Stimulated activated CD4-positive, alpha-beta T cell treated with anti-CD3 and anti-CD28 coated beads, Interleukin-2, amount 100 ng/mL, for 48 hours (primary cell): ENCODE measurements around the gene CHPF2.
A peak's percentile ranks its signal among the peaks of the same experiment; 100 is the strongest.

Experiments
- DNase-seq, 2 donors: peaks; one replicate each; pipeline ENCODE4 v3.0.0-alpha.2; 2020

CHPF2 gene

DNA sequence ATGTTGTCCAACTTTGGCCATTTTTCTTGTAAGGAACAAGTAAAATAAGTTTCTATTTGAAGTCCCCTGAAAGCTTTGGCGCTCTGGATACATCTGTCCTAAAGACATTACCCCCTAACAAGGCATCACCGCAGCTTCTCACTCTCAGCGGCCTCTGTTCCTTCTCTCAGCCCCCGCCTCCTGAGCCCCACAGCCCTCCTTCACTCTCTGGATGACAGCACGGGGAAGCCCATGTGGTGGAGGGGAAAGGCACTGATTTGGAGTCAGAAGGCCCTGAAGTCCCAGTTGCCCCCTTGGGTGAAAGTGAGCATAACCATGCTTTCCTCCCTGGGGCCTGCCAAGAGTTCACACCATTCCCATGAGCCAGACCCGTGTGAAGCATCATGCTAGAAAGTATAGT lies 26.6 kb upstream of the CHPF2 start:
- no peak for DNase-seq

DNA sequence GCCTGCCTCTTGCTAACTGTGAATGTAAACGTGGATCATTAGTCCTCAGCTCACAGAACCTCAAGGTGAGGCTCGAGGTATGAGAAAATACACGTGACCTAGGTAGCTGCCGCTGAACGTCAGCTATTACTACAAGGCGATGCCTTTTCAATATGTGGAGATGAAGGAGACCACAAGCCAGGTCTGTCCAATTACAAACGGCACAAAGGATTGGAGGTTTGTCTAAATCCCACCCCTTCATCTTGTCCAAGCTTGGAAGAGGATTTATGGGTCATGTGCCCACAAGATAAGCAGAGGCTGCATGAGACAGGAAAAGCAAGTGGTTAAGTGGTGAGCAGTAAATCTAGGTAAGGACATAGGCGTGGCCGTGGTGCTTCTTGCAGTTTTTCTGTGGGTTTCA lies 25.4 kb upstream of the CHPF2 start:
- DNase-seq = no peak

DNA sequence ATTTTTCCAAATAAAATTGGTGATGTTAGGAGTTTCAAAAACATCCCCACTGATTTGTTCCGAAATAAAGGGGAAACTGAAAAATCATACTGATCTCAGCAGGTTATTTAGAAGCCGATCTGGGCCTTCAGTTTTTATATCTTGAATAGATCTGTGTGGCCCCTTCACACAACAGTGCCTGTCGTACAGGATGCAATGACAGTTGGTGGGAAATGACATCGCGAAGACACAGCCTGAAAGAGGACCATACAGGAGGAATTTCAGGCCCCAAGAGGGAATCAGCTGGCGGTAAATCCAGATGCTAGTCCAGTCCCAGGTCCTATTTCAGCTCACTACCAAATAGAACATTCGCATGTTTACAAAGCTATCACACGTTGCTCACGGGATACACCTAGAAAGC lies 25.0 kb upstream of the CHPF2 start:
- DNase-seq = no peak

DNA sequence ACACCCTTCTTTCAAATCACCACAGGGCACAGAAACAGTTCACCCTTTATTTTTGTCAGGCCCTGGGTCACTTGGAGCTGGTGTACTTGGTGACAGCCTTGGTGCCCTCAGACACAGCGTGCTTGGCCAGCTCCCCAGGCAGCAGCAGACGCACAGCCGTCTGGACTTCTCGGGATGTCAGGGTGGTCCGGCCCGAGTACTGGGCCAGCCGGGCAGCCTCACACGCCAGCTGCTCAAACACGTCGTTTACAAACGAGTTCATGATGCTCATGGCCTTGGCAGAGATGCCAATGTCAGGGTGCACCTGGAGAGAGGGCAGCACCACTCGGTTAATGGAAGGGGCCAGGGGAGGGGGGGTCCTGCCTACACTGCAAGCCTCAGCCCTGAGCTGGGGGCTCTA lies 24.5 kb upstream of the CHPF2 start:
- DNase-seq = no peak

DNA sequence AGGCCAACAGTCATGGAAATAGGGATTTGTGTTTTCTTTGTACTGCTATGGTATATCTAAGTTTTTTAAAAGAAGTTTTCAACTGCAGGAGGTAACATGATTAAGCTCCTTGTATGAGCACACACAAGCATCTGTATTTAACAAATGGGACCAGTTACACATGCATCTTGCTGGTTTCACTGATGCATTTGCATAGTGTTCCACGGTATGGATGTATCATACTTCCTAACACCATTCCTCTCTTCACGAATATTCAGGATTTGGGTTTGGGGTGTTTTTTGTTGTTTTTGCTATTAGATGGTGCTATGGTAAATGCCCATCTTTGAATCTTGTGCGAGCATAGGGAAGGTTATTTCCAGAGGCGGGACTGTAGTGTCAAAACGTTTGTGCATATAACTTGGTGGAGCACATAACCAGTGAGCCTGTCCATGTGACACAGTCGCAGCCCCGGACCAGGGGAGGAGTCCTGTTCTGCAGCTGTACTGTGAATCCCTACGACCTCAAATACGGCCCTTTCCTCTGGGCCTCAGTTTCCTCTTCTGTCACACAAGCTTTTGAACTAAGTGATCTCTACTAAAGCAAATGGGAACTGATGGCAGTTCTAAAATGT lies 23.9 kb upstream of the CHPF2 start:
- no peak for DNase-seq

DNA sequence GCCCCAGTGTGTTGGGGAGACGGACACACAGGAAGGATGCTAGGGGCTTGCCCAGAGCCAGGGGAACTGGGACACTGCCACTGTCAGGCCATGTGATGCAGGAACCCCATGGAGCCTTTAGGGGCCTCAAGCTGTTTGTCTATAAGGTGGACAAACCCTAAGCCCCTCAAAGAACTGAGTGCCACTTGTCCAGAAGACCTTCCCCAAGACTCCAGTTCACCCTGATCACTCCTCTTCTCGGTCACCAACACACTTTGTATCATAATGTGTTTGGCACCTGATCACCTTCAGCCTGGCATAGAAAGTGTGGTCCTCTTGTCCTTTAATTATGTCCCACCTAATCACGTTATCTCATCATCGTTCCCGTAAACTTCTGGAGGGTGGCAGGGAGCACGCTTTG lies 22.7 kb upstream of the CHPF2 start:
- no peak for DNase-seq

DNA sequence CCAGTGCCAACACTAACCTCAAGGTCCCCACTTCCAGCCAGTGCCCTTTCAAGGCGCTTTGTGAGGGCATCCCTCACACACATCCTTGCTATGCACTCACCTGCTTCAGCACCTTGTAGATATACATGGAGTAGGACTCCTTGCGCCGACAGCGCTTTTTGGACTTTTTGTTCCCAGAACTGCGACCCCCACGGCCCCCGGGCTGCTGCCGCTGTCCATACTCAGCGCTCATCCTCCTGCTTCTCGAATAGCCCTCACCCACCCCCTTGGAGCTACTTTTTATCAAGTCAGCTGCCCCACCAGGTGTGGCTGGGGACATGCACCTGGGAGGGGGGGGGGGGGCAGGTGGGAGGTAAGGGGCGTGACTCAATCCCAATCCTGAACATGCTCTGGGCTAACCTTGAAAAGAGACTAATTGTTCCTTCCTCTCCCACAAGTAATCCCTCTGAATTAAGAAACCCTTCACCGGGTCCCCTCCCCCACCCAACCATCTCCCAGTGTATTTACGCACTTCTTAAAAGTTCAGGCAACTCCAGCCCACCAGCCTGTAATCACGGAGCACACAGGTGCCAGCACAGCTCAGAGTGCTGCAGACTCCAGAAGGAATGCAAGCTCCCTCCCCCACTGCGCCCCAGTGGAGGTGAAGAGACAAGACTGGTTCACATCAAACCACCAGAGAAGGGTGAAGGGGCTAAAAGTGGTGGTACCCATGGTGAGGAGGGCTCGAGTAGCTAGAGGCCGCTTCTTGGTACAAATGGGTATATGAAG lies 22.0 kb upstream of the CHPF2 start, which contains the start of gene H2BK1:
Gene H2BK1, minus strand, starts transcription at position 402 of the 768 bp plus-strand sequence. Its CDS starts 170 bp downstream, at position 232.
- DNase-seq = no peak

DNA sequence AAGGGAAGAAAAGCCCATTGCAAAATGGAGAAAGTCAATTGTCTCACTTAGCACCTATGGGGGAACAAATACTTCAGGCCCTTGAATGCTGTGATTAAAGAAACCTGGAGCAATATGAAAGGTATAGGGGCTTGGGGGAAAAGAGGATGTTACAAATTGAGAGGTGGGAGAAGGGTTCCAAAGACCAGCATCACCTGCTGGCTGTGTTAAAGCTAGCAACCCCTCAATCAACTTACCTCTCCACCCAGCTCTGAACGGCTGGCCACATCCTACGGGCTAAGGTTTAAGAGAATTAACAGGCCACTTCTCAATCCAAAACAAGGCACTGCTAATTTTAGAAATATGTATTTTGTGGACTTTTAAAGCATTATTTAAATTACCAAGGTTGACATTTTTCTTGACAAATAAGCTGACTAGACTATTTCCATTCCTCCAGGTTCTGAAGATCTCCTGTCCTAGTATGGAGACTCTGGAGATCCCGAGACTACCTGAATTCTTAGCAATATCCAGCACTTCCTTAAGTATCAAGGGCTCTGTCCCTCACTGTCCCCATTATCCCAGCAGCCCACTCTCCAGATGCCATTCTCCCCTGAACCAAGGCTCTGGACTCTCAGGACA lies 21.0 kb upstream of the CHPF2 start:
- DNase-seq = no peak

DNA sequence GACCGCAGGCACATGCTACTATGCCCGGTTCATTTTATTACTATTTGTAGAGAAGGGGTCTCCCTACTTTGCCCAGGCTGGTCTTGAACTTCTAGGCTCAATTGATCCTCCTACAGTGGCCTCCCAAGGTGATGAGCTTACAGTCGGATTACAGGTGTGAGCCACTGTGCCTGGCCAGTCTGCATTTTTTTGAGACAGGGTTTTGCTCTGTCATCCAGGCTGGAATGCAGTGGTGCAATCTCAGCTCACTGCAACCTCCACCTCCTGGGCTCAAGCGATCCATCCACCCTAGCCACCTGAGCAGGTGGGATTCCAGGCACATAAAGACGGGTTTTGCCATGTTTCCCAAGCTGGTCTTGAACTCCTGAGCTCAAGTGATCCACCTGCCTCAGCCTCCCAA lies 19.7 kb upstream of the CHPF2 start:
- no peak for DNase-seq

DNA sequence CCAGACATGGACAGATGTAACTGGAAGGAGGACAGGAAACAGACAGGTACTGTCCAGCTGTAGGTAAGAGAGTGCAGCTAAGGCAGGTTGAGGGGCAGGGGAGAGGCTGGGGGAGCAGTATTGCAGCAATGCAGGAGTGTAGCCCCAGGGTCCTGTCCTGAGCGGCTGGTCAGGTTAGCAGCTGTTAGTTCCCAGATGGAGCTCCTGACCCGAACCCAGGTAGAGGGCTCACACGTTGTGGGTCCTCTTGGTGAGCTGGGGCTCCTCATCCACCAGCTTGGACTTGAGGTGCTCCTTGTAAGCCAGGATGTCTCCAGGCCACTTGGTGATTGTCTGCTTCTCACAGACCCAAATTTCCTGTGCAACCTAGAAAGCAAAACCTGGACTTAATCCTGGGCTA lies 18.5 kb upstream of the CHPF2 start:
- no peak for DNase-seq

DNA sequence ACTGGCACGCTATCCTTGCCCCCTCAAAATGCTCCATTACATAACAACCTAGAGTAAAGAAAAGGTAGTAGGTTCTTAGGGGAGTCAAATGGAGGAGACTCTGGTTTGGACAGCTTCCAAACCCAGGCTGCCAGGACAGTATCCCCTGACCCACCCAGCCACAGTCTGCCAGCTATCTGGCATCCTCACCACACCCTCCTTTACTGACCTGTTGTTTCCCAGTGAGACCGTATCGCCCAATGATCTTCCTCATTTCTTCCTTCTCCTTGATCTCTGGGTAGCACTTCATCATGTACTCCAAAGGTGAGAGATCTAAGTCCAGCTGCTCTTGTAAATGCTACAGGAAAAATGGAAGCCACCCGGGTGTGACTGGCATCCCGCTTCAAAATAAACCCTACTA lies 16.9 kb upstream of the CHPF2 start:
- no peak for DNase-seq

DNA sequence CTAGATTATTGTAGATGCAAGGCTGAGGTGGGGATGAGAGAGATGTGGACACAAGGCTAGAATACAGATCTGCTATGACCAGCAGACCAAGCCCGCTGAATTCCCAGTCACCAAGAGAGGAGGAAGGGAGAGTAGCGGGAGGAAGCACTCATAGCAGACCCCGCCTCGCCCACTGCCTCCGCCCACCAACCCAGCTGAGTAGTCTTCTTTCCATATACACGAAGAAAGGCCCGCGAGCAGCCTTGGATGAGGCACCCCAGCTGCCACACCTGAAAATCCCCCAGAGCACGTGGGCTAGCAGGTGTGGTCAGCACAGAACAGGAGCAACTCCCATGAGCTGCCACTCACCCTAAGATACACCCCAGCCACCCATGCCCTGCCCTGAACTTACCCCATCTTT lies 14.1 kb upstream of the CHPF2 start:
- DNase-seq = no peak

DNA sequence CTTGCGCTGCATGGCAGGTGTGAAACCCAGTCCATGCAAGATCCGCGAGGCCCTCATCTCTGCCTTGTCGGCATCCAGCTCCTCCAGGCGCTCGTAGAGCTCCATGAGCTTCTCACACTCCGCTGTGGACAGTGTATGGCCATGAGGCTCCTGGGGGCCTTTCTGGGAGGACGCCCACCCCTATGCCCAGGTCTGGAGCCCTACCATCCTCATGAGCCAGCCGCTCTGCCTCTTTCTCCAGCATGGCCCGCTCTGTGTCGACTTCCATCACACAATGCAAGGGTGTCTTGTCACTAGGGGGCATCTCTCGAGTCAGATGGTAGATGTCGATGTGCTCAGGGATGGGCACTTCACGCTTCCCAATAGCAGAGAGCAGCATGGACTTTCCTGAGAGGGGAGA lies 8.6 kb upstream of the CHPF2 start:
- no peak for DNase-seq

DNA sequence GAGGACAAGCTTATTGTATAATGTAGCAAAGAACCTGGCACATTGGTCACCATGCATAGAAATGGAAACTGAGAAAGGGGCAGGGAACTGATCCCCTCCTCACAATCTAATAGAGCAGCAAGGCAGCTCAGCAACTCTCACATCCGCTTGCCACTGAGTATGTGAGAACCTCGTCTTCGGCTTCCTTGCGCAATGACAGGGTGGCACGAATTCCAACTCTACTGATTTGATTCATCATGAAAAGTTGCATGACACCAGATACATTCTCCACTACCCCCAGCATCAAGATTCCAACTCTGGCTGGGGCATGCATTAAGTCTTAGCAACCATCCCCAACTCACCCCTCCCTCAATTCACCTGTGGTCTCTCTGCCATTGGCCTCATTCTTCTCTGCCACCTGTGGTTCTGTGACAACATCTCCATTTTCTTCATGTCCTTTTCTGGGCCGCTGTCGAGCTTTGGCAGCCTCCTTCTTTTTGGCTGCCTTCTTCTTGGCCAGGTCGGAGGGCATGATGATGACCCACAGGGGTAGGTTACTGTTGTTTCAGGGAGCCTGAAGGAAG lies 6.3 kb upstream of the CHPF2 start:
- no peak for DNase-seq

DNA sequence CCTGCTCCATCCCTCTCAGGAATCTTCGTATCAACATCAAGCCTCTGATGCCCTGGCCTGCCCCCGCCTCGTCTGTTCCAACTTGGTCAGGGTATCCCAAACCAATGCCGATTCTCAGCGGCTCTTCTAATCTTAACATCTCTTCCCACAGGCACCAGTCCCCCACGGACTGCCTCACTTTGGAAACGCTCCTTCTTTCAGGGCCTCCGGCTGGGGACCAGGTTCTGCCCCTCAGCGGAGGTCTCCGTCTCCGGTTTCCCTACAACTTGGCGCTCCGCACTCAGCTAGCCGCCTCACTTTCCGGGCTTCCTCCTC lies 5.8 kb upstream of the CHPF2 start:
- no peak for DNase-seq

DNA sequence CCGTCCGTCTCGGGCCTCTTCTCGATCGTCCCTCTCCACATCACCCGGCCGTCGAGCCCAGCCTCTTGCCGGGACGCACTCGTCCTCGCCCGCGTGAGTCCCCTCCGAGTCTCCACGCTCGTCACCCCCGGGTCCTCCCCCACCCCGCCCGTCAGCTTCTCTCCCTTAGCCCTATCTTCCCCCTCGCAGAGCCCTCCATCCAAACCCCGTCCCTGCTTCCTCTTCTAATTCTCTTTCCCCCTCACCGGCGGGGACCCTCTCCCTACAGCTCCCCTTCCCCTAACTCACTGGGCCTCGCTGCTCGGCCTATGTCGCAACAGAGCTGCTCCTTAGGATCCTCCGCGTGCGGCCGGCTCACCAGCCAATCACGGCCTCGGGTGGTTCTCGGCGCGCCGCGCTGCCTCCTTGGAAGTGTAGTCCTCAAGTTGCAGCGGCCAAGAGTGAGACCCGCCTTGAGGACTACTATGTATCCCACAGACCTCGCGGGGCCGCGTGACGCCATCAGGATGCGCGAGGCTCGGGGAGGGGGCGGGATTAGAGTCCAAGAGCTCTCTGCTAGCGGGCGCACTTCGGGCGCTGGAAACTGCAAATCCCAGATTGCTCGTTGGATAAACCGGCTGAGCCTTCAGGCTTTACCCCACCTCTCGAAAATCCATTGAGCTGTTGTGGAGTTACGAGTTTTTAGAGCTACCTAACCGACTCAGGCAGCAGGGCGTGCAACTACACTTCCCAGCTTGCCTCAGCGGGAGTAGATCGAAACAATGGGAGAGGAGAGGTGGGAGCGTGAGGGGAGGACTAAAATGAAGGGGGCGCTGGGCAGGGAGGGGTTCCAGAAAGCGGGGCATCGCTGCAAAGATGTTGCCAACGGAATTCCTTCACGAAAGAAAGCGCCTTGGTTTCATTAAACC lies 5.2 kb upstream of the CHPF2 start, which contains the start of gene ABCF2:
Gene ABCF2, minus strand, starts transcription at position 331 of the 908 bp plus-strand sequence. CDS start 747 bp downstream, outside the sequence.
- DNase-seq = peak; percentile 97 to 98

DNA sequence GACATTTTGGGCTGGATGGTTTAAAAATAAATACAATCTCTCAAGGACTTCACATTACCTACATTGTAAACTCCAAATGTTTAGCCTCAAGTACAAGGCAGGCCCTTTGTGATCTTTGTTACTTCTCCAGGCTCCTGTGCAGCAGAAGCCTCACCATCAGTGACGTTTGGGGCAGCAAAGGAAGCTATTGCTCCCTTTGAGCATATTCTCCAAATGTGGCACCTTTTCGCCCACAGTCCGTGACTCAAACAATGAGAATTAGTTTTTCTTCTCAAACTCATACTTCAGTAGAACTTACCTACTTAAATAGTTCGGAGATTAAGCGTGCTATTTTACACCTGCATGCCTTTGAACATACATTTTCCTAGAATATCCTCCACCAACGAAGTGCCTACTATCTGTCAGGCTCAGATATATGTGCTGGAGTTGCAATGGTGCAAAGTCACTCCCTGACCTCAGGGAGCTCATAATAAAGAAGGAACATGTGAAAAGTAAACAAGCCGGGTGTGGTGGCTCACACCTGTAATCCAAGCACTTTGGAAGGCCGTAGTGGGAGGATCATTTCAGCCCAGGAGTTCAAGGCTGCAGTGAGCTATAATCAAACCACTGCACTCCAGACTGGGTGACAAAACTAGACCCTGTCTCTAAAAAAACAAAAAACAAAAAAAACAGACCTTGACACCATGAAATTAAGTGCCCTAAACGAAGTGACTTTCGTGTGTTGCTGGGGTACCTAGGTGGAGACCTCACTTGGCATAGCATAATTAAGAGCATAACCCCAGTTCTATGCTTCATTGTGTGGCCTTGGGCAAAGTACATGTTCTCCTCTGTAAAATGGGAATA lies 4.0 kb upstream of the CHPF2 start:
- DNase-seq = no peak

DNA sequence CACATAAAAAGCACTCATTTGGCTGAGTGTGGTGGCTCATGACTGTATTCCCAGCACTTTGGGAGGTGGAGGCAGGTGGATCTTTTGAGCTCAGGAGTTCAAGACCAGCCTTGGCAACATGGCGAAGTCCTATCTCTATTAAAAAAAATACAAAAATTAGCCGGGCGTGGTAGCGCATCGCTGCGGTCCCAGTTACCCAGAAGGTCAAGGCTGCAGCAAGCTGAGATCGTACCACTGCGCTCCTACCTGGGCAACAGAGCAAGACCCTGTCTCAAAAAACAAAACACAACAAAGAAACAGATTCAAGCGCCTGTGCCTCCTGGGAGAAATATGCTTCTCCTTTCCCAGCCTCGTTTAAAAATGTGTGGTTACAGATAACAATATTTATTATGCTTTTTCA lies 3.0 kb upstream of the CHPF2 start:
- no peak for DNase-seq

DNA sequence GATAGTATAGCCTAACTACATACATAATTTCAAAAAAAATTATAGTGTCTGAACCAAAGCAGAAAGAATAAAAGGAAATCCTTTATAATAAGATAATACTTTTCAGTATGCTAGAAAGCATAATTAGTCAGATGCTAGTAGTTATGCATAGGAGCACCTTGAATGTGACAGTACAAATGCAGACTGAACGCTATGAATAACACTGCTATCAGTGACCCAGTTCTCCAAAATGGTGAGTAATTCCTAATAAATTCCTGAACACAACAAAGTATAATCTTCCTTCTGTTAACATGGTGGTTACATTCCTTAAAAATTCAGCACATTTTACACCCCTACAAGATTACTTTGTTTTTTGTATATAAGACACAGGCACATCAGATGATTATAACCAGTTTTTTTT lies 1.2 kb upstream of the CHPF2 start:
- DNase-seq = no peak

DNA sequence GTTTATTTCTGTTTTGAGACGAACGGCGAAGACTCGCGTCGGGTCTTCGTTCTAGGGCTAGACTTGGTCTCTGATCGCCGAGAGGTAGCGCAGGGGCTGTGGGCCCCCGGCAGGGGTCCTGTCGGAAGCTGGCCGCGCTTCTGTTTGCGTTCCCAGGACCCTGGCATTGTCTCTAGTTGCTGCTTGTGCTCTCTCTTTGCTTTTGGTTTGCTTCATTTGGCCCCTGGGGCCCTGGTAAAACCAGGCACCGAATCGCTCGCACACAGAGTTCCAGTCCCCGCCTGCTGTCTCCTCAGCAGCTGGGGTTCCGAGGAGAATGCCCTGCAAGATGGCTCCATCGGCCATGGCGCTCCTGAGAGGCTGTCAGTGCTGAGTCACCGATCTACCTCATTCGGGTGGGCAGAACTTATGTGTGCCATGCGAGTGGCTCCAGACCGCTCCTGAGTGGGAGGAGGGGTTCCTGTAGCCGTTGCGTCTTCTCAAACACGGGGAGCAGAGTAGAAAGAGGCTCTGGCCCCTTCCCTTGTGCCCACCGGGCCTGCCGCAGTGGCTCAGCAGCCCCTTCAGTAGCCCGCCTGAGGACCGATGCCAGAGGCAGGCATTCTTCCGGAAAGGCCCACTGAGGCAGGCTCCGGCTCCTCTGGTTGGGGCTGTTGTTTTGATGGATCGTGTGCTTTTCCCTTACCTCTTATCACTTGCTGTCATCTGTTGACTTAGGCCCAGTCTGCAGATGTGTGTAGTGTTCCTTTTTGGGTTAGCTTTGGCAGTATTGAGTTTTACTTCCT lies 826 bp downstream of the CHPF2 start:
- peak; percentile 65 to 66 for DNase-seq

DNA sequence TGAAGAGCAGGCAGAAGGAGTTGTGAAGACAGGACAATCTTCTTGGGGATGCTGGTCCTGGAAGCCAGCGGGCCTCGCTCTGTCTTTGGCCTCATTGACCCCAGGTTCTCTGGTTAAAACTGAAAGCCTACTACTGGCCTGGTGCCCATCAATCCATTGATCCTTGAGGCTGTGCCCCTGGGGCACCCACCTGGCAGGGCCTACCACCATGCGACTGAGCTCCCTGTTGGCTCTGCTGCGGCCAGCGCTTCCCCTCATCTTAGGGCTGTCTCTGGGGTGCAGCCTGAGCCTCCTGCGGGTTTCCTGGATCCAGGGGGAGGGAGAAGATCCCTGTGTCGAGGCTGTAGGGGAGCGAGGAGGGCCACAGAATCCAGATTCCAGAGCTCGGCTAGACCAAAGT lies 1.5 kb downstream of the CHPF2 start:
- DNase-seq = no peak
